Measurements from ENCODE around the gene KCNJ14.
A peak's percentile ranks its signal among the peaks of the same experiment; 100 is the strongest.

Gene KCNJ14

DNA sequence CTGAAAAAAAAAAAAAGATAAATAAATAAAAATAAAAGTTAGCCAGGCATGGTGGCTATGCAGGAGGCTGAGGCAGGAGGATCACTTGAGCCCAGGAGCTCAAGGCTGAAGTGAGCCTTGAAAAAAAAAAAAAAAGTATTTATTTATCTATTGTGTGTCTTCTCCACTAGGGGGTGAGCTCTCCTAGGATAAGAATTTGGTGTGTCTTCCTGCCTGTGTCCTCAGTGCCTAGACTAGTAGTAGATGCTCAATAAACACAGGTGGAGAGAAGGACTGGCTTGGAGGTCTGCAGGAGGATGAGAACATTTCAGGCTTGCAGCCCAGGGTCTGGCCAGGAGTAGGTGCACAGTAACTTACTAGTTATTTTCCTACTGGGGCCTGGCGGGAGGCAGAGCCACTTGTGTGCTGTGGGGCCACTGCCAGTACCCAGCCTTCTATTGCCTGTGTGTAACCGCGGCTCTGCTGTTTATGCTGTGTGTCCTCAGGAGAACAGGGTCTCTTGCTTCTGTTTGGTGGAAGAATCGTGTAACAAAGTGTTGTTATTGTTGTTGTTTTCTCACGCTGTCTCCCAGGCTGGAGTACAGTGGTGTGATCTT lies 50.9 kb downstream of the KCNJ14 start:
- Histone ChIP-seq H3K36me3 (ENCODE audit: low read length) (no peaks in the 10 kb centered on the region), H2AFZ (ENCODE audit: low read depth, low read length, severe bottlenecking) (no peak overlapping the region), H4K20me1 (ENCODE audit: low read depth, low read length) (no peaks in the 10 kb centered on the region), H3K4me2 (ENCODE audit: low read depth, low read length, poor library complexity, severe bottlenecking) (no peak overlapping the region), H3K4me3 (ENCODE audit: insufficient read depth, low read length, poor library complexity, severe bottlenecking) (no peak overlapping the region), H3K9me3 (ENCODE audit: insufficient read depth, low read length) (no peaks in the 10 kb centered on the region), H3K9me2 (replicated peaks; ENCODE audit: insufficient read depth, low read length) (no peaks in the 10 kb centered on the region), H3K27ac (ENCODE audit: low read depth, low read length) (no peak overlapping the region), H3K9ac (ENCODE audit: low read length) (no peak overlapping the region), H3F3A (ENCODE audit: insufficient read depth) (no peaks in the 10 kb centered on the region; the same call in 1 of the 2 replicates), H3K27me3 (ENCODE audit: low read length) (no peaks in the 10 kb centered on the region), H3K79me2 (ENCODE audit: insufficient read depth, low read length) (no peaks in the 10 kb centered on the region)
- TF ChIP-seq, protein P1, sequence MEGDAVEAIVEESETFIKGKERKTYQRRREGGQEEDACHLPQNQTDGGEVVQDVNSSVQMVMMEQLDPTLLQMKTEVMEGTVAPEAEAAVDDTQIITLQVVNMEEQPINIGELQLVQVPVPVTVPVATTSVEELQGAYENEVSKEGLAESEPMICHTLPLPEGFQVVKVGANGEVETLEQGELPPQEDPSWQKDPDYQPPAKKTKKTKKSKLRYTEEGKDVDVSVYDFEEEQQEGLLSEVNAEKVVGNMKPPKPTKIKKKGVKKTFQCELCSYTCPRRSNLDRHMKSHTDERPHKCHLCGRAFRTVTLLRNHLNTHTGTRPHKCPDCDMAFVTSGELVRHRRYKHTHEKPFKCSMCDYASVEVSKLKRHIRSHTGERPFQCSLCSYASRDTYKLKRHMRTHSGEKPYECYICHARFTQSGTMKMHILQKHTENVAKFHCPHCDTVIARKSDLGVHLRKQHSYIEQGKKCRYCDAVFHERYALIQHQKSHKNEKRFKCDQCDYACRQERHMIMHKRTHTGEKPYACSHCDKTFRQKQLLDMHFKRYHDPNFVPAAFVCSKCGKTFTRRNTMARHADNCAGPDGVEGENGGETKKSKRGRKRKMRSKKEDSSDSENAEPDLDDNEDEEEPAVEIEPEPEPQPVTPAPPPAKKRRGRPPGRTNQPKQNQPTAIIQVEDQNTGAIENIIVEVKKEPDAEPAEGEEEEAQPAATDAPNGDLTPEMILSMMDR (IDR thresholded peaks at IDR 0.05; ENCODE audit: insufficient read depth, low read length, poor library complexity, severe bottlenecking) = peak; percentile 38
- TF ChIP-seq EZH2phosphoT487 (conservative IDR thresholded peaks at IDR 0.05; ENCODE audit: low read length) = no peak

DNA sequence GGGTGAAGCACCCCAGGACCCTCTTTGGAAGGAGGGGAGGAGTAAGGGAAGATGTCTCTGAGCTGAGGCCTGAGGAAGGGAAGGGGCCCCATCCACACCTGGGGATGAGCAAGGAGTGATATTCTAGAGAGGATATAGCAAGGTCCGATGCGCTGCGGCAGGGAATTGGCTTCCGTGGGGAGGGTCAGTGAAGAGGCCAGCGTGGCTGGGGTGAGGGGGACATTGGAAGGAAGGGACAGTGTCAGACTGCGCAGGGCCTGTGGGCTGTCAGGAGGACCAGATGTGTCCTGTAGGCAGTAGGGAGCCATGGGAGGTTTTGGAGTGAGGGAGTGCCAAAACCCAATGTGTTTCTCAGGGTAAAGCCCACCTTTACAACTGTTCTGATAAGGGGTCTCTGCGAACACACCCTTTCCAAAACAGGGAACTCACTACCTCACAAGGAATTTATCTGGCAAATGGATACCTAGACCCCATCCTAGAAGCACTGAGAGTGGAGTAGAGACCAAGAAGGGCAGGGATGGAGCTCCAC lies 52.6 kb downstream of the KCNJ14 start:
- no peak overlapping the region for H3K4me2 ChIP-seq (ENCODE audit: low read depth, low read length, poor library complexity, severe bottlenecking)
- H2AFZ ChIP-seq (ENCODE audit: low read depth, low read length, severe bottlenecking) = no peak overlapping the region
- H3K36me3 ChIP-seq (ENCODE audit: low read length) = no peaks in the 10 kb centered on the region
- TF ChIP-seq EZH2phosphoT487 (conservative IDR thresholded peaks at IDR 0.05; ENCODE audit: low read length) = no peak
- TF ChIP-seq, protein P1 (IDR thresholded peaks at IDR 0.05; ENCODE audit: insufficient read depth, low read length, poor library complexity, severe bottlenecking) = no peak
- no peaks in the 10 kb centered on the region for H3K79me2 ChIP-seq (ENCODE audit: insufficient read depth, low read length)
- peaks cover 5% of the 10 kb centered on the region for H3F3A ChIP-seq (ENCODE audit: insufficient read depth)
- no peak overlapping the region for H3K27ac ChIP-seq (ENCODE audit: low read depth, low read length)
- H3K4me3 ChIP-seq (ENCODE audit: insufficient read depth, low read length, poor library complexity, severe bottlenecking) = no peak overlapping the region
- no peak overlapping the region for H3K9ac ChIP-seq (ENCODE audit: low read length)
- no peaks in the 10 kb centered on the region for H3K27me3 ChIP-seq (ENCODE audit: low read length)
- no peaks in the 10 kb centered on the region for H3K9me3 ChIP-seq (ENCODE audit: insufficient read depth, low read length)
- H3K9me2 ChIP-seq (replicated peaks; ENCODE audit: insufficient read depth, low read length) = no peaks in the 10 kb centered on the region
- H4K20me1 ChIP-seq (ENCODE audit: low read depth, low read length) = no peaks in the 10 kb centered on the region

DNA sequence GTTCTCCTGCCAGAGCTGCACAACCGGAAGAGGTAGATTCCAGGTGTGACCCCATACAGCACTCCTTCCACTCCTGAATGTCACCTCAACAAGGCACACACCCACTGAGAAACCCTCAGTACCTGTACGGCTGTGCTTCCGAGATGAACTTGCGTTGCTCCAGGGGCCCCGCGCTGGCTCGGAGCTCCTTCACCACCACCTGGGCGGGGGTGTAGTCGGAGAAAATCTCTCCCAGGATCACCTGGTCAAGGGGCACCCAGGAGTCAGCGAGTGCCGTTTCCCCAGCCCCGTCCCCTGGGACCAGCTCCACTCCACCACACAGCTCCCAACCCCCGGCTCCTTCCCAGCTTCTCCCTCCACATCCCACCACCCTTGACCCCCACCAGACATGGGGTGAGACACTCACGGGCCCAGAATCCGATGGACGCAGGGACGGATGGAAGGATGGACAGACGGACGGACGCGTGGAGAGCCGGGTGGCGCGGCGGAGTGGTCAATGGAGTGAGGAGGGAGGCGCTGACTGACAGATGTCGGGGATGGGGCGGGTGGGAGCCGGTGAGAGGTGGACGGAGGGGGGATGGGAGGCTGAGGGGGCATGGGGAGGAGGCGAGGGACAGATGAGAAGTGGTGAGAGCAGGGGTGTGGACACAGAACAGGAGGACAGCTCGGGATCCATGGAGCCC lies 53.5 kb downstream of the KCNJ14 start:
- Histone ChIP-seq H3K9me2 (replicated peaks; ENCODE audit: insufficient read depth, low read length) (no peaks in the 10 kb centered on the region), H2AFZ (ENCODE audit: low read depth, low read length, severe bottlenecking) (no peak overlapping the region), H3K36me3 (ENCODE audit: low read length) (no peaks in the 10 kb centered on the region), H4K20me1 (ENCODE audit: low read depth, low read length) (no peaks in the 10 kb centered on the region), H3K27me3 (ENCODE audit: low read length) (no peaks in the 10 kb centered on the region), H3K27ac (ENCODE audit: low read depth, low read length) (no peak overlapping the region), H3K9ac (ENCODE audit: low read length) (no peak overlapping the region), H3K9me3 (ENCODE audit: insufficient read depth, low read length) (no peaks in the 10 kb centered on the region), H3K4me3 (ENCODE audit: insufficient read depth, low read length, poor library complexity, severe bottlenecking) (no peak overlapping the region), H3K79me2 (ENCODE audit: insufficient read depth, low read length) (no peaks in the 10 kb centered on the region), H3K4me2 (ENCODE audit: low read depth, low read length, poor library complexity, severe bottlenecking) (no peak overlapping the region), H3F3A (ENCODE audit: insufficient read depth) (peaks cover 8% of the 10 kb centered on the region)
- no peak for TF ChIP-seq EZH2phosphoT487 (conservative IDR thresholded peaks at IDR 0.05; ENCODE audit: low read length)
- TF ChIP-seq, protein P1 (IDR thresholded peaks at IDR 0.05; ENCODE audit: insufficient read depth, low read length, poor library complexity, severe bottlenecking) = no peak

Data from SU-DHL-6 (cell line).